CD4-positive, alpha-beta T cell treated with Interferon gamma for 1 hour (primary cell): ENCODE results near the gene ZNF695.
"Not testable (repeated sequence)": the region's sequence is repeated elsewhere in the genome, so short reads cannot be mapped to it uniquely, and the experiment has no call there.

Experiments used
- DNase-seq: peaks from one replicate; pipeline ENCODE4 v3.0.0-alpha.2; 2020

The ZNF695 gene

DNA sequence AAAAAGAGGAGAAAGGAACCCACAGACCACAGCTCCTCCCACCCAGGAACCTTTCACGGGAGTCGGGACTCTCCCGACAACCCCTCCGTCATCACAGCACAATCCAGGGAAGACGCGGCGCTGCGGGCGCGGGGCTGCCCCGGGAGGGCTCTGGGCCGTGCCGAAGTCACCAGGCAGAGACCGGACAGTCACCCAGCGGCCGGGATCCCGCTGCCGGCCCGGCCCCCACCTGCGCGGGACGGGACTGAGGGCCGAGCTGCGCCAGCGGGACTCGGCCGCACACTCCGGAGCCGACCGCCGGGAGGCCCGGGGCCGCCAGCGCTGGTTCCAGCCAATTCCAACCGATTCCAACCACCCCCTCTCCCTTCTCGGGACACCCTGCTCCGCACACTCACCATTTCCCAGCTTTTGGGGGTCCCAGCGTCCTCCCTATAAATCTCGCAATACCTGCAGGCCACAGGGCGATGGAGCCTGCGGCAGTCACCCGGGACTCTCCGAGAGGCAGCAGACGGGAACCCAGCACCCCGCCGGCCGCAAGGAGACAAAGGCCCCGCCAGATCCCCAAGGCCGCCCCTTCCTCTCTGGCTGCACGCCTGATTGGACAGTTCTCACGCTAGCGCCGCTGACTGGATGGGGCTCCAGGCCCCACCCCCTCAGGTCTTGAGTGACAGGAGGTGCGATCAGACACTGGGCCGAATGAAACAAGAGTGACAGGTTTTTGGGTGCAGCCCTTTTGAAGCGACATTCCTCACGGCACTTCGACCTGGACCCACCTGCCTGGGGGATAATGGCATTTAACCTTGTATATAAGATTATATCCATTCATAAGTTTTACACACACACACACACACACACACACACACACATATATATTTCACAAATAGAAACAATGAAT is at the start of gene ZNF695:
TSS of gene ZNF695 (minus strand) at position 547 of the 895 bp plus-strand sequence. CDS start at position 398, 149 bp downstream.
- peak; percentile 68 for DNase-seq

DNA sequence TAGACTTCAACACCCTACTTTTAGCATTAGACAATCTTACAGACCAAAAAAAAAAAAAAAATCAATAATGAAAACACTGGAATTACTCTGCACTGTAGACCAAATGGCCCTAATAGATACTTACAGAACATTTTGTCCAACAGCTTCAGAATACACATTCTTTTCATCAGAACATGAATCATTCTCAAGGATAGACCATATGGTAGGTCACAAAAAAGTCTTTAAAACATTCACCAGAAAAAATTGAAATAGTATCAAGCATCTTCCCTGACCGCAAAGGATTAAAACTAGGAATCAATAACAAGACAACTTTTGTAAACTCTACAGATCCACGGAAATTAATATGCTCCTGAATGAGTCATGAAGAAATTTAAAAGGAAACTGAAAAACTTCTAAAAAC is 48.2 kb upstream of the ZNF695 start:
- no peak for DNase-seq

GRCh38 chr1:247054992-247055415 is 47.1 kb upstream of the ZNF695 start:
- DNase-seq = no peak

DNA sequence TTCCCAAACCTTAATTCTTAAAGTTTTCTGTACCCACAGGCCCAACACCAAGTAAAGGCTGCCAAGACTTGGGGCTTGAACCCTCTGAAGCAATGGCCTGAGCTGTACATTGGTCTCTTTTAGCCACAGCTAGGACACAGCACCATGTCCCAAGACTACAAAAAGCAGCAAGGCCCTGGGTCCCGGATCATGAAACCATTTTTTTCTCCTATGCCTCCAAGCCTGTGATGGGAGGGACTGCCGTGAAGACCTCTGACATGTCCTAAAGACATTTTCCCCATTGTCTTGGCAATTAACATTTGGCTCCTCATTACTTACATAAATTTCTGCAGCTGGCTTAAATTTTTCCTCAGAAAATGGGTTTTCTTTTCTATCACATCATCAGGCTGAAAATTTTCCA is 39.8 kb upstream of the ZNF695 start:
- no peak for DNase-seq

GRCh38 chr1:247047260-247047659 is 39.4 kb upstream of the ZNF695 start:
- DNase-seq = no peak

DNA sequence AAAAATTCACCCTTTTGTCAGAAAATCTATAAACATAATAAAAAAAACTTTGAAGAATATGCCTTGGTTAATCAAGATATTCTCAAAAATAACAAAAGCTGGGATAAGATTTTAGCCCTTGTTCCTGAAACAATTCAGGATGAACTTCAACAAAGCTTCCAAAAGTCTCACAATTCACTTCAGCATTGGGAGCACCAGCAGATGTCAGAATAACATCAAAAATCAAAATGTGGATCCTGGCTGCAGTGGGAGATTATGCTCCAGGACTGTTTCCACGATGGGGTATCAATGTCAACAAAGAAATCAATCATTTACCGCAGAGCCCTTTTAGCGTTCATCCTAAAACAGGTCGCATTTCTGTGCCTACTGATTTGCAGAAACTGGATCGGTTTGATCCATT is 35.5 kb upstream of the ZNF695 start:
- no peak for DNase-seq

- no peak for DNase-seq
These were observed 29.9 kb upstream of the ZNF695 start for GRCh38 chr1:247037511-247038320.

DNA sequence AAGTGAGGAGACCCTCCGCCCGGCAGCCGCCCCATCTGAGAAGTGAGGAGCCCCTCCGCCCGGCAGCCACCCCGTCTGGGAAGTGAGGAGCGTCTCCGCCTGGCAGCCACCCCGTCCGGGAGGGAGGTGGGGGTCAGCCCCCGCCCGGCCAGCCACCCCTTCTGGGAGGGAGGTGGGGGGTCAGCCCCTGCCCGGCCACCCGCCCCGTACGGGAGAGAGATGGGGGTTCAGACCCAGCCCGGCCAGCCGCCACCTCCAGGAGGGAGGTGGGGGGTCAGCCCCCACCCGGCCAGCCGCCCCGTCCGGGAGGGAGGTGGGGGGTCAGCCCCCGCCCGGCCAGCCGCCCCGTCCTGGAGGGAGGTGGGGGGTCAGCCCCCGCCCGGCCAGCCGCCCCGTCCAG is 24.4 kb upstream of the ZNF695 start:
- not testable (repeated sequence) for DNase-seq

- DNase-seq = not testable (repeated sequence)
These were observed 16.8 kb upstream of the ZNF695 start for GRCh38 chr1:247024658-247025057.

DNA sequence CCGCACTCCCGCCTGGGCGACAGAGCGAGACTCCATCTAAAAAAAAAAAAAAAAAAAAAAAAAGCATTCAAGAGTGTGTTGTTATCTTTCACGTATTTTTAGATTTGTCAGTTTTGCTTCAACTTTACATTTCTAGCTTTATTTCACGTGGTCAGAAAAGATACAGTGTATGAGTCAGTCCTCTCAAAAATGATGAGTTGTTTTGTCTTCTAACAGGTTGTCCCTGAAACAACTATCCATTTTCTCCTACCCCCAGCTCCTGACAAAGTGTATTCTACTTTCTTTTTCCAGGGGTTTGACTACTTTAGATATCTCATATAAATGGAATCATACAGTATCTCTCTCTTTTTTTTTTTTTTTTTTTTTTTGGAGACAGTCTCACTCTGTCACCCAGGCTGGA is 5.5 kb upstream of the ZNF695 start:
- DNase-seq = no peak

DNA sequence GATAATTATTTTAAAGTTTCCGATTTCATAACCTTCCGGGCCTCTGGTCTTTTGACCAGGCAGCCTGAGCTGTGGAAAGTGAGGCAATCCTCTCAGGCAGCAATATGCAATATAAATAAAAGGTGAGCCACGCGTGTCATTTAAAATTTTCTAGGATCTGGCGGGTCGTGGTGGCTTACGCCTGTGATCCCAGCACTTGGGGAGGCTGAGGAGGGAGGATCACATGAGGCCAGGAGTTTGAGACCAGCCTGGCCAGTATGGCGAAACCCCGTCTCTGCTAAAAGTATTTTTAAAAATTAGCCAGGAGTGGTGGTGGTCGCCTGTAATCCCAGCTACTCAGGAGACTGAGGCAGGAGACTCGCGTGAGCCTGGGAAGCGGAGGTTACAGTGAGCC is 546 bp upstream of the ZNF695 start:
- no peak for DNase-seq

DNA sequence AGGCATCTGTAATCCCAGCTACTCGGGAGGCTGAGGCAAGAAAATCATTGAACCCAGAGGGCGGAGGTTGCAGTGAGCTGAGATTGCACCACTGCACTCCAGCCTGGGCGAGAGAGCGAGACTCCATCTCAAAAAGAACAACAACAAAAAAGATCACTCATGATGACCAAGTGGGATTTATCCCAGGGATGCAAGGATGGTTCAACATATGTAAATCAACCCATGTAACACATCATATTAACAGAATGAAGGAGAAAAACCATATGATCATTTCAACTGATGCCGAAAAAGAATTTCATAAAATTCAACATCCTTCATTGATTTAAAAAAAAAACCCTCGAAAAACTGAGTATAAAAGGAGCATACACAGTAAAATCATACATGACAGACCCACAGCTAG is 3.8 kb downstream of the ZNF695 start:
- not testable (repeated sequence) for DNase-seq

DNA sequence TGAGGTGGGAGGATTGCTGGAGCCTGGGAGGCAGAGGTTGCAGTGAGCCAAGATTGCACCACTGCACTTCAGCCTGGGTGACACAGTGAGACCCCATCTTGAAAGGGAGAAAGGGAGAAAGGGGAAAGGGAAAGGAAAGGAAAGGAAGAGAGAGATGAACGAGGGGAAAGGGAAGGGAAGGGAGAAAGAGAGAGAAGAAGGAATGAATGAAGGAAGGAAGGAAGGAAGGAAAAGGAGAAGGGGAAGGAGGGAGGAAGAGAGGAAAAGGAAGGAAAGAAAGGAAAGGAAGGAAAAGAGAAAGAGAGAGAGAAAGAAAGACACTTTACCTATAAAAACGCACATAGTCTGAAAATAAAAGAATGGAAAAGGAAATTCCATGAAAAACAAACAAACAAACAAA is 18.0 kb downstream of the ZNF695 start:
- no peak for DNase-seq

GRCh38 chr1:246988316-246988715 is 19.5 kb downstream of the ZNF695 start:
- no peak for DNase-seq

- DNase-seq = no peak
These were observed 20.7 kb downstream of the ZNF695 start for GRCh38 chr1:246987083-246987690.

DNA sequence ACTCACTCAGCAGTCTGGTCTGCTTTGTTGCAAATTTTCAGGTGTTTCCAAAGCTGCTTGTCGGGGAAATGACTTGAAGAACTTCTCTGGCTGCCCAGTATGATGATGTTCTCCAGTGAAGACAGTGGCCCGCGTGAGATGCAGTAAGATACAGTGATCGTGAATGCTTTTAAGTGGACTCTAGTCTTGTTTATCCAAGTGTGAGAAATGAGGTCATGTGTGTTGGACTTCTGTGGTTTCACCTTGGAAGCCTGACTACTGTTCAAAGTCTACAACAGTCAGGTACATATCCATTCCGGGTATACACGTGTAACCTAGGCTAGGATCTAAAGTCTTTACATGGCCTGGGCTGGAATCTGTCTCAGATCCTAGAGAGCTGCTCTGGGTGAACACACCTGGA is 29.1 kb downstream of the ZNF695 start:
- DNase-seq = no peak

- no peak for DNase-seq
These were observed 29.6 kb downstream of the ZNF695 start for GRCh38 chr1:246978281-246978680.

DNA sequence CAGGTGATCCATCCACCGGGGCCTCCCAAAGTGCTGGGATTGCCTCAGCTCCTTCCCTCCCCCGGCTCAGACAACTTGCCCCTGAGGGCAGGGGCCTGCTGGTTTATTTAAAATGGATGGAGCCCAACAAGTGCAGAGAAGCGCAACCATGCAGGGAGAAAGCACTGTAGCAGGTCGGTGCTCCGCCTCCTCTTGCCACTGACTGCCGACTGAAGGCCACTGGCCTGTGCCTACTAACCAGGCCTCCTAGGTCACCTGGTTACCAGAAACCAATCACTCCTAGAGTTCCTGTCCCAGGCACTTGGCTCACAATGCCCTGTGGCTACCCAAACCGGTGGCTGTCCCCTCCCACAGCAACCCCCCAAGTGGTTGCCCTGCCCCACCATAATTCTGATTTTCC is 35.9 kb downstream of the ZNF695 start:
- DNase-seq = no peak

- DNase-seq = peak; percentile 19
These were observed 36.7 kb downstream of the ZNF695 start for GRCh38 chr1:246971090-246971721.

- no peak for DNase-seq
These were observed 38.2 kb downstream of the ZNF695 start for GRCh38 chr1:246969621-246970020.

DNA sequence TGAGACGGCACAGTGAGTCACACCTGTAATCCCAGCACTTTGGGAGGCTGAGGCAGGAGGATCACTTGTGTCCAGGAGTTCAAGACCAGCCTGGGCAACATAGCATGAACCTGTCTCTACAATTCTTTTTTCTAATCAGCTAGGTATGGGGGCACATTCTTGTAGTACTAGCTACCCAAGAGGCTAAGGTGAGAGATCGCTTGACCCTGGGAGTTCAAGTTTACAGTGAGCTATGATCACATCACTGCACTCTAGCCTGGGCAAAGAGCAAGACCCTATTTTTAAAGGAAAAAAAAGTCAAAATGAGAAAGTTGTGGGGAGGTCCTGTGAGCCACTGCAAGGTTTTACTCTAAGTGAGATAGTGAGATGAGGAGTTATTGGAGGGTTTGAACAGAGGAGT is 41.4 kb downstream of the ZNF695 start:
- DNase-seq = no peak

DNA sequence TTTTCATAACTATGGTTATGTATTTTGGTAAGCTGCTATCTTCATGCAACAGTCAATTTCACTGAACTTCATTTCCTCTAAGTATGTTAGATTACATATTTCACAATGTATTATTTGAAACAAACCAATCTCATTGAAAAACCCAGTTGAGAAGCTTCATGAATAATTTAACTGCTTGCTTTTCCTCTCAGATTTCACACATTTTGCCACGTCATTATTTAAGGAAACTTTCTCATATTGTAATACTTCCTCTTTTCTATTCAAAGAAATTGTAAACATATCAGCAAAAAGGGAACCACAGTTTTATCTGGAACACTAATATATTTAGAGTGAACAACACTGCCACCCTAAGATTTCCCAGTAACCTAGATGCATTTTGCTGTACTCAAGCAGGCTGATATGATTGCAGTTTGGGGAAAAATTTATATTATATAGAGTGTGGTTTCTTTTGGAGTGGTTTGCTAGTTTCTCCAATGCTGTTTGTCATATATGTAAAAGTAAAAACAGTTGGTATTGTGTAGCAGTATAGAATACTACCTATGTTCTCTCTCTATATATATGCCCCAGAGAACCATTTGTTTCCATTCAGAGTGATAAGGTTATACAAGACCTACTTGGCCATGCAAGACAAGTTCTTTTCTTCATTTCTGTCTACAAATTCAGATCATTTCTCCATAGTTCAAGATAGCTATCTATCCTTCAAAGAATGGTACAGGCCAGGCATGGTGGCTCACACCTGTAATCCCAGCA is 47.7 kb downstream of the ZNF695 start:
- no peak for DNase-seq
